ENCODE data around the gene DNAJC13.

Gene DNAJC13

DNA sequence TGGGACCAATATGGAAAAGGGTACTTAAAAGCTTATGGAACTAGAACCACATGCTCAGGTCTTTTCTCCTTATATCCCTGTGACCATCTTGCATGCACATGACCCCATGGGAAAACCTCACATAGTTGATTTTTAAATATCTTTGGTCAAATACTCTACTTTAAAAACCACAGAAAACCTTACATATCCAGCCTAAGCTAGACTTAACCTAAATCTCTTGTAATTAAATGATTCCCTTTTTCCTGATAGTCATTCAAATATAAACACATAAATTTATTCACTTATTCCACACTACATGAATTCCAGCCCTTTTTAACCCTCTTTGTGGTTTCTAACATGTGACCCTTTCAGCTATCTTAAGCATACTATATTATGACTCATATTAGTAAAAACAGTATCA, 46.8 kb downstream of the DNAJC13 start:
- H3K36me3 Mint-ChIP-seq (ENCODE audit: low read depth): peaks cover 44% of the 10 kb centered on the region
- no peaks in the 10 kb centered on the region for H3K4me1 Mint-ChIP-seq (ENCODE audit: low read depth)
- no peaks in the 10 kb centered on the region for H3K27me3 Mint-ChIP-seq (ENCODE audit: low read depth)
- no peak overlapping the region for H3K4me3 Mint-ChIP-seq
- no peak overlapping the region for H3K27ac Mint-ChIP-seq
- no peak for DNase-seq (ENCODE audit: low spot score)
- no peaks in the 10 kb centered on the region for H3K9me3 Mint-ChIP-seq

DNA sequence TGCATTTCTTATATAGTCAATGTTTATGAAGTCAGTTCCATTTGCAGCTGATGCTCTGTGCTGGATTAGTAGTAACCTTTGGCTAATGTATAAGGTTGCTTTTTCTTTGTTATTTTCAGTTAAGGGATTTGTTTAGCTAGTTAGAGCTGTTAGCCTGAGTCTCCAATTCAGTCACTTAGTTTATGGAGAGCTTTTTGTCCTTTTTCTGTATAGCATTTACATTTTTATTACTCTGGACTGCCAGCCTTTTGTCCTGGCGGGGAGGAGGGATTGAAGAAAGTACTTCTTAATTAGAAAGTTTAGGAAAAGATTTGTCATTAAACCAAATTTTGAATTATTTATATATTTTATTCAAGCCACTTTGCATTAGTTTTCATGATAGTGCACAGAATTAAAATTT, 52.0 kb downstream of the DNAJC13 start:
- Mint-ChIP-seq H3K4me3 (no peak overlapping the region), H3K36me3 (ENCODE audit: low read depth) (peaks cover 41% of the 10 kb centered on the region), H3K9me3 (no peaks in the 10 kb centered on the region), H3K4me1 (ENCODE audit: low read depth) (peaks cover 1% of the 10 kb centered on the region), H3K27me3 (ENCODE audit: low read depth) (no peaks in the 10 kb centered on the region), H3K27ac (no peak overlapping the region)
- no peak for DNase-seq (ENCODE audit: low spot score)

DNA sequence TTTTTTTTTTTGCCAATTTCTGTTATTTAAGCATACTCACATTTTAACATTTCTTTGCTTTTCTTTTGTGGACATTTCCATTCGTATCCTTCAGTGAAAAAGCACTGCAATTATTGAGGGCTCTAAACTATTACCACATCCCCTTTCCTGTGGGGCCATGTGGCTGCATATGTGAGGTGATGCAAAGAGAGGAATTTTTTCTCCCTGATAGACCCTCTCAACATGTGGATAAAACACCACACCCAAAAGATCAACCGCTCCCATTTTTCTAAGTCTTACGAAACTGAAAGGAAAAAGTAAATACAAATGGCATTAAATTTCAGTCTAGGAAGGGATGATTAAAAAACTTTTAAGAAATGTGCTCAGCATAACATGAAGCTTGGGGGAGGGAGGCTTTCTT, 68.8 kb downstream of the DNAJC13 start:
- no peaks in the 10 kb centered on the region for H3K27me3 Mint-ChIP-seq (ENCODE audit: low read depth)
- H3K4me1 Mint-ChIP-seq (ENCODE audit: low read depth): peaks cover 6% of the 10 kb centered on the region
- H3K27ac Mint-ChIP-seq: peak overlapping the region; percentile 8
- H3K9me3 Mint-ChIP-seq: no peaks in the 10 kb centered on the region
- H3K36me3 Mint-ChIP-seq (ENCODE audit: low read depth): peaks cover 28% of the 10 kb centered on the region
- H3K4me3 Mint-ChIP-seq: no peak overlapping the region
- DNase-seq (ENCODE audit: low spot score): no peak

DNA sequence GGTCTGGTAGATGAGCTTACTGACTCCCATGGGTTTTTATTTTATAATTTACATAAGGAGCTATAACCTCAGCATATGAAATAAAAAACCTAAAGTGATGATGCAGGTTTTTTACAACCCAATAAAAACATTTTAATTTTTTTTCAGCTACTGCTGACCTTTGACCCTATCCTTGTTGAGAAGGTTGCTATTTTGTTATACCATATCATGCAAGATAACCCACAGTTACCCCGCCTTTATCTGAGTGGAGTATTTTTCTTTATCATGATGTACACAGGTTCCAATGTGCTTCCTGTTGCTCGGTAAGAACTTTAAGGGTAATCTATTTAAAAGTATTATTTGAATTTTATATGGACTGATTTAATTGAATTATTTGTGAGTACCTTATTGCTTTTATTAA, 70.8 kb downstream of the DNAJC13 start:
- no peak for DNase-seq (ENCODE audit: low spot score)
- H3K4me1 Mint-ChIP-seq (ENCODE audit: low read depth): peaks cover 6% of the 10 kb centered on the region
- no peak overlapping the region for H3K4me3 Mint-ChIP-seq
- no peaks in the 10 kb centered on the region for H3K9me3 Mint-ChIP-seq
- H3K36me3 Mint-ChIP-seq (ENCODE audit: low read depth): peaks cover 24% of the 10 kb centered on the region
- no peak overlapping the region for H3K27ac Mint-ChIP-seq
- H3K27me3 Mint-ChIP-seq (ENCODE audit: low read depth): no peaks in the 10 kb centered on the region

DNA sequence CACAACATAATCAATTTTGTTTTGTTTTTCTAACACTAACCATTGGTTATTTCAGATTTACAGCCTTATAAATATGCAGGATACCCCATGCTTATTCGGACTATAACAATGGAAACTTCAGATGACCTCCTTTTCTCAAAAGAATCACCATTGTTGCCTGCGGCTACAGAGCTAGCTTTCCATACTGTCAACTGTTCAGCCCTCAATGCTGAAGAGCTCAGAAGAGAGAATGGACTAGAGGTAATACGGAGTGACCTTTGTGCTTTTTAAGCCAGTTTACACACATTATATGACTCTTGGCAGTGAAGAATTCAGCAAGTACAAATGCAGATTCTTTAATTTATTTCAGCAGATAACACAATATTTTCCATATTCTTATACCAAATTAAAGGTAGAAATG, 81.8 kb downstream of the DNAJC13 start:
- Mint-ChIP-seq H3K36me3 (ENCODE audit: low read depth) (peaks cover 49% of the 10 kb centered on the region), H3K27ac (no peak overlapping the region), H3K4me3 (no peak overlapping the region), H3K9me3 (no peaks in the 10 kb centered on the region), H3K27me3 (ENCODE audit: low read depth) (no peaks in the 10 kb centered on the region), H3K4me1 (ENCODE audit: low read depth) (no peaks in the 10 kb centered on the region)
- no peak for DNase-seq (ENCODE audit: low spot score)

DNA sequence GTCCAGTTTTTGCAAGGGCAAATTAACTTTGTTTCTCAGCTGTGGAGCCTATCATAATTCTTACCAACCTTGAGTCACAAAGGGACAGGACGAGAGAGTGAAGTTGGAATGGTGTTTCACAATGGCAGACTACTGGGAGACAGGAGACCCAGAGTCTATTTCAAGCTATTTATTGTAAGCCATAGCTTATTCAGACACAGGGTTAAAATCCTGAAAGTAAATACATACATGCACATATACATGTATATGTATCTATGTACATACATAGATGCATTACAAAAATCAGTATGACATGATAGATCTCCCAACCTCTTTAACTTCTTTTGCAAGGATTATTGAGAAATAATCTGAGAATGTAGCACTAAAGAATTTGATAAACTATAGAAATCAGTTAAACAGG, 86.3 kb downstream of the DNAJC13 start:
- Mint-ChIP-seq H3K4me1 (ENCODE audit: low read depth) (no peaks in the 10 kb centered on the region), H3K4me3 (no peak overlapping the region), H3K36me3 (ENCODE audit: low read depth) (peaks cover 44% of the 10 kb centered on the region), H3K27ac (no peak overlapping the region), H3K9me3 (no peaks in the 10 kb centered on the region), H3K27me3 (ENCODE audit: low read depth) (no peaks in the 10 kb centered on the region)
- no peak for DNase-seq (ENCODE audit: low spot score)

DNA sequence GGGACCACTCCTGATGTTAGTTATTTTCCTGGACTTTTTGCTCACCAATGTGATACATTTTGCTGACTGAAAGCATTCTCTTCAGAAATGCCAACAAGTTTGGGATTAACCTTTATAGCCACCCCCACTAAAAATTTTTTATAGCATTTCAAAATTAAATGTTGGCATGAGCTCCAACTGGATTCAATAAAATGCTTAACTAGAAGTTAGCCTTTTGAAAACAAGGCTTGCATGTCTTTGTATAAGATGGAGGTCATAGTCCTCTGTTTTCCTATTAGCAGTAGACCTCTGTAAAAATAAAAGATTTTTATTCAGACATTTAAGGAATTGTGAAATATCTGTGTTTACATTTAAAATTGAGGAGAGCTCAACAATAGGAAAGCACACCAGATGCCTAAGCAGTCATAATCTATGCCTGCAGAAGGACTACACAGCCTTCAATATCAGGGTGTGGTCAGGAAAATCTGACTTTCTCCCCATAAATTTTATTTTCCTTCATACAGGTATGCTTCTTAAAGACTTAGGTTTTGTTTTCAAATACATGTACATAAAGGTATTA, 87.2 kb downstream of the DNAJC13 start:
- no peaks in the 10 kb centered on the region for H3K27me3 Mint-ChIP-seq (ENCODE audit: low read depth)
- H3K36me3 Mint-ChIP-seq (ENCODE audit: low read depth): peaks cover 48% of the 10 kb centered on the region
- no peak for DNase-seq (ENCODE audit: low spot score)
- no peak overlapping the region for H3K4me3 Mint-ChIP-seq
- H3K4me1 Mint-ChIP-seq (ENCODE audit: low read depth): no peaks in the 10 kb centered on the region
- no peak overlapping the region for H3K27ac Mint-ChIP-seq
- H3K9me3 Mint-ChIP-seq: no peaks in the 10 kb centered on the region

DNA sequence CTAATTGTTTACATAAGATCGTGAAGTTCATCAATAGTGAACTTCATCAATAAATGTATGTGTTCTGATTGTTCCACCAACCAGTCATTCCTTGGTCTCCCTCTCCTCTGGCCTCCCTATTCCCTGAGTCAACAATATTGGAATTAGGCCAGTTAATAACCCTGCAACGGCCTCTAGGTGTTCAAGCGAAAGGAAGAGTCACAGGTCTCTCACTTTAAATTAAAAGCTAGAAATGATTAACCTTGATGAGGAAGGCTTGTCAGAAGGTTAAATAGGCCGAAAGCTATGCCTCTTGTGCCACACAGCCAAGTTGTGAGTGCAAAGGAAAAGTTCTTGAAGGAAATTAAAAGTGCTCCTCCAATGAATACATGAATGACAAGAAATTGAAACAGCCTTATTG, 90.4 kb downstream of the DNAJC13 start:
- peaks cover 38% of the 10 kb centered on the region for H3K36me3 Mint-ChIP-seq (ENCODE audit: low read depth)
- H3K9me3 Mint-ChIP-seq: no peaks in the 10 kb centered on the region
- no peak overlapping the region for H3K4me3 Mint-ChIP-seq
- H3K27ac Mint-ChIP-seq: no peak overlapping the region
- H3K4me1 Mint-ChIP-seq (ENCODE audit: low read depth): no peaks in the 10 kb centered on the region
- H3K27me3 Mint-ChIP-seq (ENCODE audit: low read depth): no peaks in the 10 kb centered on the region
- no peak for DNase-seq (ENCODE audit: low spot score)

DNA sequence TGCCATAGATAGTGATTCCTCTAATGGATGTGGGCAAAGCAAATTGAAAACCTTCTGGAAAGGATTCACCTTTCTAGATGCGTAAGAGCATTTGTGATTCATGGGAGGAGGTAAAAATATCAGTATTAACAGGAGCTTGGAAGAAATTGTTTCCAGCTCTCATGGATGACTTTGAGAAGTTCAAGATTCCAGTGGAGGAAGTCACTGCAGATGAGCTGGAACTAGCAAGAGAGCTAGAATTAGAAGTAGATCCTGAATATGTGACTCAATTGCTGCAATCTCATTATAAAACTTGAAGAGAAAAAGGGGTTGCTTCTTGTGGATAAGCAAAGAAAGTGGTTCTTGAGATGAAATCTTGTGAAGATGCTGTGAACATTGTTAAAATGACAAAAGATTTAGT, 91.8 kb downstream of the DNAJC13 start:
- no peaks in the 10 kb centered on the region for H3K4me1 Mint-ChIP-seq (ENCODE audit: low read depth)
- no peak for DNase-seq (ENCODE audit: low spot score)
- H3K36me3 Mint-ChIP-seq (ENCODE audit: low read depth): peaks cover 35% of the 10 kb centered on the region
- H3K27me3 Mint-ChIP-seq (ENCODE audit: low read depth): no peaks in the 10 kb centered on the region
- H3K9me3 Mint-ChIP-seq: no peaks in the 10 kb centered on the region
- H3K4me3 Mint-ChIP-seq: no peak overlapping the region
- no peak overlapping the region for H3K27ac Mint-ChIP-seq

DNA sequence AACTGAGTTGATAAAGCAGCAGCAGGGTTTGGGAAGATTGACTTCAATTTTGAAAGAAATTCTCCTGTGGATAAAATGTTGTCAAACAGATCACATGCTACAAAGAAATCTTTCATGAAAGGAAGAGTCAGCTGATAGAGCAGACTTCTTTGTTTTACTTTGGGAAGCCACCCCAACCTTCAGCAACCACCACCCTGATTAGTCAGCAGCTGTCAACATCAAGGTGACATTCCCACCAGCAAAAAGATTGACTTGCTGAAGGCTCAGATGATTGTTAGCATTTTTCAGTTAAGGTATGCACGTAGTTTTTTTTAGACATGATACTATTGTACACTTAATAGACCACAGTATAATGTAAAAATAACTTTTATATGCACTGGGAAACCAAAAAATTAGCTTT, 92.2 kb downstream of the DNAJC13 start:
- H3K27me3 Mint-ChIP-seq (ENCODE audit: low read depth): no peaks in the 10 kb centered on the region

DNA sequence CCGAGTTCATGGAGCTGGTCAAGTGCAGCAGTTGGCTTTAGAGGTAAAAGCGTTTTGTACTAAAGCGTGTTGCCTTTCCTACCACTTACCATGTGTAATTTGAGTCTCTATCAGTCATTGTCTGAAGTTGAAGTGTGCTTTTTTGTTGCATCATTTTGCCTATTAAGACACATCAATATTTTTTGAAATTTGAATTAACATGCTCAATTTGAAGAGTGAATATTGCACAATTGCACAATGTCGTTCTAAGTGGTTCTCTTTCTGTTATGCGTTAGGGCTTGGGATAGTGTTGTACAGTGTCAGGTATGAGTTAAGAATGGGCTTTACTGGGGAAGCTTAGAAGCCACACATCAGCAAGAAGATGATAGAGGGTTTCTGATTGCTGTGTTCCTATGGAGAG, 95.8 kb downstream of the DNAJC13 start:
- no peaks in the 10 kb centered on the region for H3K27me3 Mint-ChIP-seq (ENCODE audit: low read depth)
- no peak for DNase-seq (ENCODE audit: low spot score)
- H3K4me3 Mint-ChIP-seq: no peak overlapping the region
- H3K4me1 Mint-ChIP-seq (ENCODE audit: low read depth): no peaks in the 10 kb centered on the region
- no peak overlapping the region for H3K27ac Mint-ChIP-seq
- H3K9me3 Mint-ChIP-seq: no peaks in the 10 kb centered on the region
- peaks cover 43% of the 10 kb centered on the region for H3K36me3 Mint-ChIP-seq (ENCODE audit: low read depth)

More for the DNA sequence above, 92.2 kb downstream of the DNAJC13 start:
- H3K36me3 Mint-ChIP-seq (ENCODE audit: low read depth): peaks cover 38% of the 10 kb centered on the region
- no peaks in the 10 kb centered on the region for H3K4me1 Mint-ChIP-seq (ENCODE audit: low read depth)
- no peak for DNase-seq (ENCODE audit: low spot score)
- no peak overlapping the region for H3K4me3 Mint-ChIP-seq
- no peaks in the 10 kb centered on the region for H3K9me3 Mint-ChIP-seq
- H3K27ac Mint-ChIP-seq: no peak overlapping the region

DNA sequence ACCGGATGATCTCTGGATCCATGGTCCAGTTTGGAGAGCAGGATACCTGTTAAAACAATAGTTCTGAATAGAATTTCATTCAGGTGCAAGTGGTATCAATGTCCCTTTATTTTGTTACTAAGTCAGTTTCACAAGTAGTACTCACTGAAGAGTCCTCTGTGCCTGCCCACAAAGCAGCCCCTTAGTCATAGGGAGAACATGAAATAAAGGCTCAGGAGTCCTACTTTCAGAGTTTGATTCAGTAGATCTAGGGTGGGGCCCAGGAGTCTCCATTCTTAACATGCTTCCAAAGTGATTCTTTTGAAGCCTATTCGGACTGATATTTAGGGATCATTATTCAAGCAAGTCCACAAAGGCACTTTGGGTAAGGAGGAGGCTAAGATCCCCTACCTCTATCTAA, 100.0 kb downstream of the DNAJC13 start:
- Mint-ChIP-seq H3K4me3 (no peak overlapping the region), H3K27ac (no peak overlapping the region), H3K36me3 (ENCODE audit: low read depth) (peaks cover 51% of the 10 kb centered on the region), H3K9me3 (no peaks in the 10 kb centered on the region), H3K4me1 (ENCODE audit: low read depth) (peaks cover 9% of the 10 kb centered on the region), H3K27me3 (ENCODE audit: low read depth) (no peaks in the 10 kb centered on the region)
- DNase-seq (ENCODE audit: low spot score): no peak

DNA sequence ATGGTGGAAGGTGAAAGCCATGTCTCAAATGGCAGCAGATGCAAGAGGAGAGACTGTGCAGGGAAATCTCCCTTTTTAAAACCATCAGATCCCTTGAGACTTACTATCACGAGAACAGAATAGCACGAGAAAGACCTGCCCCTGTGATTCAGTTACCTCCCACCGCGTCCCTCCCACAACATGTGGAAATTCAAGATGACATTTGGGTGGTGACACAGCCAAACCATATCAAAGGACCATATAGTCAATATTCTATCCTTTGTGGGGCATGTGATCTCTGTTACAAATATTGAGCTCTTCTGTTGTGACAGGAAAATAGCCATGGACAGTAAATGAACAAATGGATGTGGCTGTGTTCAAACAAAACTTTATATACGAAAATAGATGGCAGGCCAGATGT, 102.6 kb downstream of the DNAJC13 start:
- H3K9me3 Mint-ChIP-seq: no peaks in the 10 kb centered on the region
- no peak overlapping the region for H3K4me3 Mint-ChIP-seq

DNA sequence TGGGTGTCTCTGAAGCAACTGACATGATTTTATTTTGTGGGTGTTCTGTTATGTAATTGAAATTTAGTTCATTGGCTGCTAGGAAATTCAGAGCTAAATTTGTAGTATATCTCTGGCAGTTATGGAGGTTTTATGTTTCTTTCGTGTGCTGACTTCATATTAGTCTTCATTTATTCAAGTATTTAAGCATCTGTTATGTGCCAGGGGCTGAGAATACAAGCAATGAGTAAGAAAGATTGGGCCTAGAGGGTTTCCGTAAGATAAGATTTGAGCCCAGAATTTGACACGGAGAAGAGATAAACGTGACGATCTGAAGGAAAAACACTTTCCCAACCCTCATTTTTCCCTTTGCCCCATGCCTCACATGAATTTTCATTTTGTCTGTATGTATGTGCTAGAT, 104.6 kb downstream of the DNAJC13 start:
- peaks cover 10% of the 10 kb centered on the region for H3K4me1 Mint-ChIP-seq (ENCODE audit: low read depth)
- H3K27me3 Mint-ChIP-seq (ENCODE audit: low read depth): no peaks in the 10 kb centered on the region
- DNase-seq (ENCODE audit: low spot score): no peak
- no peak overlapping the region for H3K4me3 Mint-ChIP-seq
- H3K36me3 Mint-ChIP-seq (ENCODE audit: low read depth): peaks cover 59% of the 10 kb centered on the region
- no peak overlapping the region for H3K27ac Mint-ChIP-seq
- H3K9me3 Mint-ChIP-seq: no peaks in the 10 kb centered on the region

More for the DNA sequence above, 102.6 kb downstream of the DNAJC13 start:
- Mint-ChIP-seq H3K27me3 (ENCODE audit: low read depth) (no peaks in the 10 kb centered on the region), H3K4me1 (ENCODE audit: low read depth) (peaks cover 10% of the 10 kb centered on the region), H3K36me3 (ENCODE audit: low read depth) (peaks cover 56% of the 10 kb centered on the region), H3K27ac (no peak overlapping the region)
- no peak for DNase-seq (ENCODE audit: low spot score)

DNA sequence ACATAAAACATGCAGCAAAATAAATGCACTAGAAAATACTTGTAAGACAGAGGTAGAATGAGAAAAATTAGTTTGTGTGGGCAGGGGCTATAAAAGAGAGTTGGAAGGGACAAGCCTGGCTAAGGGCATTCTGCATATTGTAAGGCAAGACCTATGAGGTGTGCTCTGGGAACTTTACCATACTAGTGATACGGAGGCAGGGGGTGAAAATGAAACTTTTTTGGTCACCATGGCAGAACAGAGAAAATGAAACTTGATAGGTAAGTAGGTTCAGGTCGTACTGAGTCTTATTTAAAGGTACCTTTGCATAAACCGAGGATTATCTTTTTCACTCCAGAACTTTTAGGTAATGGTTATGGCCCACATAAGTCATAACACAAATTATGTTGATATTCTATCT, 105.1 kb downstream of the DNAJC13 start:
- Mint-ChIP-seq H3K9me3 (no peaks in the 10 kb centered on the region), H3K4me1 (ENCODE audit: low read depth) (peaks cover 10% of the 10 kb centered on the region), H3K27me3 (ENCODE audit: low read depth) (no peaks in the 10 kb centered on the region), H3K27ac (no peak overlapping the region), H3K4me3 (no peak overlapping the region), H3K36me3 (ENCODE audit: low read depth) (peaks cover 54% of the 10 kb centered on the region)
- no peak for DNase-seq (ENCODE audit: low spot score)

Data from T-helper 2 cell treated with Interferon-gamma antibody and Interleukin-4, amounts not matched to agents 5 μg/mL and 100 μg/mL, for 36 hours (primary cell).